GM21576 (cell line): ENCODE results near the gene TMA16.

Experiments used
- ATAC-seq: cut with Tn5 transposase; IDR thresholded peaks from one replicate; pipeline ENCODE4 v1.9.1; 2021; ENCODE audit warnings: mild to moderate bottlenecking, moderate library complexity; ENCODE audit not compliant: unreplicated experiment

The TMA16 gene

DNA sequence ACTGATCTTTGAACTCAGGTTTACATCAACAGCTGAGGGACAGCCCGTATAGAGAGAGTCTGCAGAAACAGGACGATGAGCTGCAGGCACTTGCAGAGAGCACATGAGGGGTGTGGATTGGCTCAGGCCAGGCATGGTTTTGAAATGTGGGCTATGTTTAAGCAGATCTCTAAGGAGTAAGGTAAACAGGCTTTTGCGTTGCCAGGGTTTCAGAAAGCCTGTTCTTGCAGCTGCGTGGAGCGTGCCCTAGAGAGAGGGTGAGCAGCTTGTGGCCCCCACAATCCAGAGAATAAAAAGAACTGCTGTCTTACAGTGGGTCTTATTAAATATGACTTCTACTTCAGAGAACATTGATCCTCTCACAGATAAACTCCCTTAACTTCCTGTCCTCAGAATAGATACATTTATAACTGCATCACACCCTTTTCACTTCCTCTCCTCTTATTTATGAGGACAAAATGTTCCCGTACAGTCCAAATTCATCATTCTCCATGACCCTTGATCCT lies 64.1 kb downstream of the TMA16 start:
- peak; percentile 67 for ATAC-seq

DNA sequence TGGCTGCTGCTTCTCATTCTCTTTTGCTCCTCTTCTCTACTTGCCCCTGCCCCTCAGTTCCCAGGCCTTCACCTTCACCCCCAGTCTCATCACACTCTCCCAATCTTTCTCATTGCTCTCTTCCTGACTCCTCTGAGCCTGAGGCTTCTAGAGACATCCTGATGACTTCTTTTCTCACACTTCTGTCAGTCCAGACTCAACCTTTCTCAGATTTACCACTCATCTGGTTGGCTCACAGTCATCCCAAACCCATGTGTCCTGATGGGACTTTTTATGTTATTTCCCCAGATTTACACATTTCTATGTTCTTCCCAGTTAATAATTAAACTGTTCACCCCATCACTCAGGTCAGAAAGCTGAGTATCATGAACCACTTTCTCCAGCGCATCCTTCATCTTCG lies 68.0 kb downstream of the TMA16 start:
- no peak for ATAC-seq

DNA sequence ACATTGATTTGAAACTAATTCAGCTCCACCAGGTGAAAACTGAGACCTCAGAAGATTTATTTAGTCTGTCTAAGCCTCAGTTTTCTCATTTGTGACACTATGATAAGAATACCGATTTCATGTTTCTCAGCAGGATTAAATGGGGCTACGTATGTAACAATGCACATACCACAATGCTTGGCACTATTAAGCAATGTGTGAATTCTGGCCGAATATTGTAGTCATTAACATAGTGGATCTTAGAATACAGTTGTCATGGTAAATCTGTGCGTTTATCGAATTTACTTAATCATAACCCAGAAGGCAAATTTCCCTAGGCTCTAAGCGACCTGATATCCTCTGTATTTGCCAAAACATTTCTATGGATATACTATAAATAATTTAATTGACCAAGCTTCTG lies 69.1 kb downstream of the TMA16 start:
- ATAC-seq, result no peak

DNA sequence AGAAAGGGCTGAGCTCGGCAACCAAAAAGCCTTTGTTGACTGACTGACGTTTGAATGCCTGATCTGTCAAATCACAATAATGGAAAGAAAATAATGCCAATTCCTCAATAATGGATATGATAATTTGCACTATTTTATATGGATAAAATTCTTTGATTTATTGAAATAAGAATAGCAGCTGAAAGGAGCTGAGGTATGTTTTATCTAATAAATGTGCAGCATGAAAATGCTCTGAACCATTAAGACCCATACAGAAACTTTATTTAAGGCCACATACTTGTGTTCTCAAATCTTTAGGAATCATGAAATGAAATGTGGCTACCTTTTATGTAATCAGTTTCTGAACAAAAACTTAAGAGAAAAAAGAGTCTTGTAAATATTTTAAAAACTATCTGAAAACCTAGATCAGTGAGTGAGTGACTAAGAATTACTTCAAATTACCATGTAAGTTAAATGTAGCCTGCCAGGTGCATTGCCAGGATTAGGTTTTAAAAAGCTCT lies 69.8 kb downstream of the TMA16 start:
- no peak for ATAC-seq

DNA sequence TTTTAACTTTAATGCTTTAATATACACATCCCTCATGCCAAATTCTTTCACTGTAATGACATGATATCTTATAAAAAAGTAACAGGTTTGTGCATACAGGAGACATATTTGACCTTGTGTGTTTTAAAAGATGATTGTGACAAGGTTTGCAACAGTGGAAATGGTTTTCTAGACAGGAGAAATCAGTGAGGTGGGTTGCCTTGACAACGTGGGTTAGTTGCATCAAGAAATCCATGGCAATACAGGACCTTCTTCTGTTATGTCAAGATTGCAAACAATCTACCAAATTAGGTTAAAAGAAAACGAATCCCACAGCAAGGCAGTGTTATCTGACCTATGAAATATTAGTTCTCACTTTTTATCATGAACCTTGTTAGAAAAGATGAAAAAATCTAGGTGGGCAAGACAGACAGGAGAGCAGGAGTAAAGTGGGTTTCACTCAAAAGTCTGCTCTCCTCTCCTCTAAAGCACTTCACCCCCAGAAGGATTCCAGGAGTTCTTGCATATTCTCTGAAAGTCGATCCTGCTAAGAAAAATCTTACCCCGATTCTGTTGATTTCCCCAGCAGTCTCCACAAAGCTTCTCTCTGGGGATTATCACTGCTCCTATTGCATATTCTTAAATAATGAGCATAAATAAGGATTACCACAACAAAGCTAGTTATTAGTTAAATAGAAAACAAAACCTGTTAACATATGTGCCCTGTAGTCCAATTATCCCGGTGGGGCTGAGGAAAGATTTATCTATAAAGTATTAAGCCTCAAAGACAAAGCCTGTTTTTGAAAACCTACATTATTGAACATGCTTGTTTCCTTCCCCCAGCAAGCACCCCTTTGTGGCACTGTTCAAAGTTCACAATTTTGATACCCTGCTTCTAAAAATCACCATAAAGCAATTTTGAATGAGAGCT lies 71.0 kb downstream of the TMA16 start:
- no peak for ATAC-seq

DNA sequence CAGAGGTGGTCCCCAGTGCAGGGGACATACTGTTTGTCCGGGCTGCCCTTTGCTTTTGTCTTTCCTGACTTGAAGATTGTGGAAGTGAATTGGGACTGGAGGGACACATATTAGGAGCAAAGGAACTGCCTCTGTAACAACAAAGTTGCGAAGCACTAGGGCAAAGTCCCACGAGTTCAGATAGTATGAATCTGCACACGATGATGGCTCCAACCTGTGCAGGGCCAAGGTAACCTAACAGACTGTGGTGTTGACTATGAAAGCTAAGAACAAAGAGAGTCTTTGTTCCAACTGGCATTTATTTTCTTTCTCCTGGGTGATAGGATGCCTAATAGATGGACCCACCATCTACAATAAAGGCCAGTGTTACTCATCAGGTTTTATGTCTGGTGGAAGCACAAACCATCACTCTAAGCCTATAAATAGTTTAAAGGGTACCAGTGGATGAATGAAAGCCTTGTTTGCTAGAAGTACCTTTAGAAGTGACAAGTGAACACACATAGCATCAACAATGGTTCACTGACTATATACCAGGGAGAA lies 71.8 kb downstream of the TMA16 start:
- no peak for ATAC-seq

DNA sequence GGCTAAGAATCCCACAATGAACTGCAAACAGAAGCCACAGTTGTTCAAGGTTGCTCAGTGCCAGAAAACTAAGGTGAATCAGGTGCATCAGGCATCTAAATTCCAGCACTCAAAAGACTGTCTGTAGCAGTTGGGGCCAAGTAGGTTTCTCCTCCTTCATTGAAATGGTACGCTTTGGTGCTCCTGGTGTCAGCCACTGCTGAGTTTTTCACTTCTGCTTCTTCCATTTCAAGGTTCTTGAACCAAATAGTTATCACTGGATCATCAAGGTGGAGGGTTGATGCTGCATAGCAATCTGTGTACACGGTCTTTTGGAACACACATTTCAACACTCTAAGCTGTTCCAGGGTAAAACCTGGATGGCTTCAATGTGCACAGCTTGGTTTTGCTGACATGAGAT lies 74.4 kb downstream of the TMA16 start:
- peak; percentile 92 for ATAC-seq
